ENCODE measurements around the gene DLX6.

Gene DLX6

DNA sequence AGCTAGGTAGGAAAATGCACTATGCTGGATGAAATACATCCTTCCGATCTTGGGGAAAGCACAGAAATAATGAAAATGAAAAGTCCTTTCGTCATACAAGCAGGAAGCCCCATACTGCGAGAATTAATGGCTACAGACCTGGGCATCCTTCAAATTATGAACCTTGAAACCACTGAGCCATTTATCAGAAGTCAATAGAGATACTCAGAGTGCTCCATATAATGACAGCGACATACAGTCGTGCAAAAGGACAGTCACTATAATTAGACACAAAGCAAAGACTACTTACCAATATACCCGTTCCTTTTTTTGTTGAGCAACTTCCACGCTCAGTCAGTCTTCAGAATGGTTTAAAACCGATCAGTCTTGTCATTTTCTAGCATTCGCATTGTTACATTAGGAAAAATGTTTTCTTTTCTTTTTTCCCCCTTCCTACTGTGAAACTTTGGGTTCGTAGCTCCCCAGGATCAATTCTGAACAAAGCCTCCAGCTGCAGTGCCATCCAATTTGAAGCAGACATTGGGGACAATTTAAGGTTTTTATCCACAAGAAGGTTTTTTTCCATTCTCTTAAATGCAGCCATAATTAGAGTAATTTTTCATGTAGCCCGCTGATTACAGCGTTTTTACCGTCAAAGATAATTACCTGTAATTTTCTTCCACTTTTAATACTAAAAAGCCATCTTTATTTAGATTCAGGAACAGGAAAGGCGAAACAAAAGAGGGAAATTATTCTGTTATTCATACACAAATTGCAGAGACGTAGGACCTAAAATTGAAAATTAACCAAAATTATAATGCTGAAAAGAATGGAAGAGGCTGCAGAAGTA lies 6.4 kb downstream of the DLX6 start:
- Histone ChIP-seq H3K4me3 (ENCODE audit: low read length) (no peak overlapping the region), H3K27ac (ENCODE audit: low read length) (no peak overlapping the region), H3K9me3 (ENCODE audit: control insufficient read depth, insufficient read depth, low read length) (no peaks in the 10 kb centered on the region), H3K27me3 (ENCODE audit: control insufficient read depth, insufficient read depth, low read length) (peaks cover 96% of the 10 kb centered on the region), H3K36me3 (ENCODE audit: control insufficient read depth, insufficient read depth, low read length) (no peaks in the 10 kb centered on the region), H3K4me1 (ENCODE audit: control insufficient read depth, insufficient read depth, low read length) (peaks cover 1% of the 10 kb centered on the region)
- no CpG with 5 or more reads among the region's 15 CpGs for whole genome bisulfite sequencing (ENCODE audit: insufficient coverage, insufficient read length)
- DNase-seq (ENCODE audit: low read depth, low spot score), result no peak

GRCh38 chr7:97012365-97013133 lies 7.2 kb downstream of the DLX6 start:
- no peak for DNase-seq (ENCODE audit: low read depth, low spot score)
- Histone ChIP-seq H3K27ac (ENCODE audit: low read length) (no peak overlapping the region), H3K36me3 (ENCODE audit: control insufficient read depth, insufficient read depth, low read length) (no peaks in the 10 kb centered on the region), H3K27me3 (ENCODE audit: control insufficient read depth, insufficient read depth, low read length) (peaks cover 96% of the 10 kb centered on the region), H3K4me3 (ENCODE audit: low read length) (no peak overlapping the region), H3K4me1 (ENCODE audit: control insufficient read depth, insufficient read depth, low read length) (peaks cover 1% of the 10 kb centered on the region; the same call in 1 of the 2 replicates), H3K9me3 (ENCODE audit: control insufficient read depth, insufficient read depth, low read length) (no peaks in the 10 kb centered on the region)
- WGBS (ENCODE audit: insufficient coverage, insufficient read length), result no CpG with 5 or more reads among the region's 21 CpGs

GRCh38 chr7:97013134-97013844 lies 7.9 kb downstream of the DLX6 start:
- no peak for DNase-seq (ENCODE audit: low read depth, low spot score)
- H3K27me3 ChIP-seq (ENCODE audit: control insufficient read depth, insufficient read depth, low read length), result peaks cover 96% of the 10 kb centered on the region
- no peak overlapping the region for H3K27ac ChIP-seq (ENCODE audit: low read length)
- peaks cover 1% of the 10 kb centered on the region; the same call in 1 of the 2 replicates for H3K4me1 ChIP-seq (ENCODE audit: control insufficient read depth, insufficient read depth, low read length)
- WGBS (ENCODE audit: insufficient coverage, insufficient read length), result no CpG with 5 or more reads among the region's 20 CpGs
- H3K4me3 ChIP-seq (ENCODE audit: low read length), result no peak overlapping the region
- H3K9me3 ChIP-seq (ENCODE audit: control insufficient read depth, insufficient read depth, low read length), result no peaks in the 10 kb centered on the region
- no peaks in the 10 kb centered on the region for H3K36me3 ChIP-seq (ENCODE audit: control insufficient read depth, insufficient read depth, low read length)

GRCh38 chr7:97013845-97014134 lies 8.4 kb downstream of the DLX6 start:
- H3K27ac ChIP-seq (ENCODE audit: low read length), result no peak overlapping the region
- no peak overlapping the region for H3K4me3 ChIP-seq (ENCODE audit: low read length)
- WGBS (ENCODE audit: insufficient coverage, insufficient read length), result no CpG with 5 or more reads among the region's 1 CpG
- DNase-seq (ENCODE audit: low read depth, low spot score), result no peak
- no peaks in the 10 kb centered on the region for H3K36me3 ChIP-seq (ENCODE audit: control insufficient read depth, insufficient read depth, low read length)
- H3K4me1 ChIP-seq (ENCODE audit: control insufficient read depth, insufficient read depth, low read length), result peaks cover 1% of the 10 kb centered on the region; the same call in 1 of the 2 replicates
- H3K9me3 ChIP-seq (ENCODE audit: control insufficient read depth, insufficient read depth, low read length), result no peaks in the 10 kb centered on the region
- peaks cover 94% of the 10 kb centered on the region for H3K27me3 ChIP-seq (ENCODE audit: control insufficient read depth, insufficient read depth, low read length)

GRCh38 chr7:97014145-97014750 lies 8.9 kb downstream of the DLX6 start:
- no CpG with 5 or more reads among the region's 5 CpGs for WGBS (ENCODE audit: insufficient coverage, insufficient read length)
- no peak overlapping the region for H3K4me3 ChIP-seq (ENCODE audit: low read length)
- H3K27ac ChIP-seq (ENCODE audit: low read length), result no peak overlapping the region
- peaks cover 95% of the 10 kb centered on the region for H3K27me3 ChIP-seq (ENCODE audit: control insufficient read depth, insufficient read depth, low read length)
- no peaks in the 10 kb centered on the region for H3K36me3 ChIP-seq (ENCODE audit: control insufficient read depth, insufficient read depth, low read length)
- no peaks in the 10 kb centered on the region for H3K9me3 ChIP-seq (ENCODE audit: control insufficient read depth, insufficient read depth, low read length)
- peaks cover 1% of the 10 kb centered on the region; the same call in 1 of the 2 replicates for H3K4me1 ChIP-seq (ENCODE audit: control insufficient read depth, insufficient read depth, low read length)
- no peak for DNase-seq (ENCODE audit: low read depth, low spot score)

DNA sequence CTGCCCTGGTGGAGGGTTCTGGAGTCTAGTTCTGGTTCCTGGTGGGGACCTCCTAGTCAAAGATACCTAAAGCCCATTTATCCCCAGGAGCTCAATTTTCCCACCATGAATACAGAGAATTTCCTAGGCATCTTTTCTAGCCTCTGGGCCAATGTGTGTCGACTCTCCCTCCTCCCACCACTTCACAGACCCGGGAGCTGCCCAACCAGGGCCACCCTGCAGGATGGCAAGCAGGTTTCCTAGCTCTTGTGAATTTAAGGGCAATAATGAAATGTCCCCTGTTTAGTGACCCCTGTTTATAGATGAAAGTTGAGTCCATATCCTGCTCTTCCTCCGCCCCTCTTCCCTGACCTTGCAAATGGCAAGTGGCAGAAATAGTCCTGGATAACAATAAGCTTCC lies 9.9 kb downstream of the DLX6 start:
- Histone ChIP-seq H3K27ac (ENCODE audit: low read length) (no peak overlapping the region), H3K27me3 (ENCODE audit: control insufficient read depth, insufficient read depth, low read length) (peaks cover 94% of the 10 kb centered on the region), H3K36me3 (ENCODE audit: control insufficient read depth, insufficient read depth, low read length) (no peaks in the 10 kb centered on the region), H3K4me1 (ENCODE audit: control insufficient read depth, insufficient read depth, low read length) (peaks cover 1% of the 10 kb centered on the region; the same call in 1 of the 2 replicates), H3K4me3 (ENCODE audit: low read length) (no peak overlapping the region), H3K9me3 (ENCODE audit: control insufficient read depth, insufficient read depth, low read length) (no peaks in the 10 kb centered on the region)
- DNase-seq (ENCODE audit: low read depth, low spot score), result no peak
- WGBS (ENCODE audit: insufficient coverage, insufficient read length), result no CpG with 5 or more reads among the region's 3 CpGs

GRCh38 chr7:97015756-97016380 lies 10.5 kb downstream of the DLX6 start:
- no peak for DNase-seq (ENCODE audit: low read depth, low spot score)
- Histone ChIP-seq H3K4me3 (ENCODE audit: low read length) (no peak overlapping the region), H3K9me3 (ENCODE audit: control insufficient read depth, insufficient read depth, low read length) (no peaks in the 10 kb centered on the region), H3K36me3 (ENCODE audit: control insufficient read depth, insufficient read depth, low read length) (no peaks in the 10 kb centered on the region), H3K27ac (ENCODE audit: low read length) (no peak overlapping the region), H3K4me1 (ENCODE audit: control insufficient read depth, insufficient read depth, low read length) (peaks cover 1% of the 10 kb centered on the region; the same call in 1 of the 2 replicates), H3K27me3 (ENCODE audit: control insufficient read depth, insufficient read depth, low read length) (peaks cover 94% of the 10 kb centered on the region)
- WGBS (ENCODE audit: insufficient coverage, insufficient read length), result no CpG with 5 or more reads among the region's 12 CpGs

DNA sequence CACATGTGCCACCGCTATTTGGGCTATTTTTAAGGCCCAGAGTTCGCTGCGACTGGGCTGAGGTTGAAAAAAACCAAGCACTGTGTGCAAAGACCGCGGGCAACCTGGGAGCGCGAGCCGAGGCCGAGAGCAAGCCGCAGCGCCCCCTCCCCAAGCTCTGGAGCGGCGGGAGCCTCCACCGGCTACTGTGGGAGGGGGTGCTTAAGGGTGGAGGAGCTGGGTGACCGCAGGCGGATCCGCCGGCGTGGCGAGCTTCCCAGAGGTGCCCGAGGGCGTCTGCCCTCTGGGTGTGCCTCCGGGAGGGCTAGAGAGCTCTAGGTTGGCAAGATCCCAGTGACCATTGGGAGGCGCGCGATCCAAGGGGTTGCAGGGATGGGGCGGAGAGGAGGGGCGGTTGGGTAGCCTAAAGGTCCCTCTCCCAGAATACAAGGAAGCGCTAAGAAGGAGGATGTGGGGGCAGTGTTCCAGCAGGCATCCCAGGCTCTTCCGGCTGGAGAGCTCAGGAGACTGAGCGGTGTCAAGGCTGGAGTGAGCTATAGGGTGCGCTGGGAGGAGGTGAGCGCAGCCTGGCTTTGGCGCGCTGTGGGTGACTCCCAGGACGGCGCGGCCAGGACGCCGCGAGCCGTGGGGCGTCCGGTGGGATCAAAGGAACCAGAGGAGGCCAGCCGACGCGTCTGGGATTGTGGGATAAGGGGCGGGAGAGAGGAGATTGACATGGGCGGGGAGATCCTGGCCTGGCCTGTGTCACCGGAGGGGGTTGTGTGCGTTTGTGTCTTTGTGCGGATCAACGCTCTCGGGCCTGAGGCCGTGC lies 11.2 kb downstream of the DLX6 start:
- H3K4me1 ChIP-seq (ENCODE audit: control insufficient read depth, insufficient read depth, low read length), result peaks cover 1% of the 10 kb centered on the region; the same call in 1 of the 2 replicates

More for the DNA sequence above, 11.2 kb downstream of the DLX6 start:
- Histone ChIP-seq H3K27ac (ENCODE audit: low read length) (no peak overlapping the region), H3K4me3 (ENCODE audit: low read length) (peak overlapping the region; percentile 5; the same call in 1 of the 2 replicates), H3K36me3 (ENCODE audit: control insufficient read depth, insufficient read depth, low read length) (no peaks in the 10 kb centered on the region), H3K9me3 (ENCODE audit: control insufficient read depth, insufficient read depth, low read length) (no peaks in the 10 kb centered on the region), H3K27me3 (ENCODE audit: control insufficient read depth, insufficient read depth, low read length) (peaks cover 95% of the 10 kb centered on the region)
- no CpG with 5 or more reads among the region's 55 CpGs for WGBS (ENCODE audit: insufficient coverage, insufficient read length)
- no peak for DNase-seq (ENCODE audit: low read depth, low spot score)
